Epithelial cell of proximal tubule (primary cell): Measurements from ENCODE around the gene PDE4D. TPM values are rescaled to one million over a fixed set of nuclear protein-coding genes. Genes with fewer than 3 reads are reported as not detected.

Source experiments
- DNase-seq: peaks from one replicate; pipeline ENCODE4 v3.0.0-alpha.2; 2011; ENCODE audit warnings: low read depth
- H3K4me3 ChIP-seq: 2 replicates; pipeline ENCODE4 v1.5.1; 2011; ENCODE audit warnings: low read depth, mild to moderate bottlenecking, low read length
- total RNA-seq: library from RNA; depleted of rRNA; stranded (reverse); fragments of >200 nt; gene quantifications from 2 replicates; pipeline ENCODE4 v1.2.3, GENCODE V29; 2015
- TF ChIP-seq, protein P1 (sequence below): conservative IDR thresholded peaks from 2 replicates; pipeline ENCODE4 v1.5.1; 2012; ENCODE audit warnings: low read depth, mild to moderate bottlenecking, low read length

Gene PDE4D
- total RNA-seq, 1 donor from 2014 or later: 18.4 TPM

DNA sequence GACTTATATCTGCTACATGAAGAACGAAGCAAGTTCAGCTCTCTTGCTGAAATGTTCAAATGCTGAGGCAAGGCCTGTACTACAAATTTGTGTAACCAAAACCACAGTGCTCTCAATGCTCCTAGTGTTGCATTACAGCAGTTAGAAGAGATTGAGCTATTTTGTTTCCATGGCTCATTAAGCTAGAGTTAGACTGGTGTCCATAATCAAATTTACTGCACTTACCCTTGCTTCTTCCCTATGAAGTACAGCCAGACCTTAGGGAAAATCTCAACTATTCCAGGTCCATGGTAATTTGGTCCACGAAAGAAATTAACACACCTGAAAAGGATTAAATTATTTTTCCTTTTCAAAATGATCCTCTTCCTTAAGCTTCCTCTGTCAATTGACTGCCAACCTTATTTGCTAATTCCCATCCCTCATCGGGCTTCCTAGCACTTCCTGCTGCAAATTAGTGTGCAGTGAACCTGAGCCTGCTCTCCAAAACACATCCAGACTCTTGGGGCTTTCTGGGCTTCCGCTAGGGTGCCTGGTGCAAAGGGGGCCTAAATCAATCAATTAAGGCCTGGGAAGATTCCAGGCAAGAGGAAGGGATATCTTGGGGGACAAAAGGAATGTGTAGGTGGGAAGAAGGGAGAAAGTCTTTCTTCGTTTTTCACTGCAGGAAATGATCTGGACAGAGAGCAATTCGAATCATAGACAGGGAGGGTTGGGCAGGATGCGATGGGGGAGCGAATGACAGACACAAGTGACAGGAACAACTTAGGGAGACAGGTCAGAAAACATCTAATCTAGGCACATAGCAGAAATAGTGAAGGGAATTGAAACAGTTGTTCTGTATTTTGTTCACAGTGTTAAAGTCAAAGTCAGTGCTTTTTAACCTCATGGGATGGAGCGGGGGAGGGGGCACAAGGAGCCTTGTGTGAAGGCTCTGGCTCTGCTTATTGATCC, 768.2 kb downstream of the PDE4D start:
- TF ChIP-seq, protein P1, sequence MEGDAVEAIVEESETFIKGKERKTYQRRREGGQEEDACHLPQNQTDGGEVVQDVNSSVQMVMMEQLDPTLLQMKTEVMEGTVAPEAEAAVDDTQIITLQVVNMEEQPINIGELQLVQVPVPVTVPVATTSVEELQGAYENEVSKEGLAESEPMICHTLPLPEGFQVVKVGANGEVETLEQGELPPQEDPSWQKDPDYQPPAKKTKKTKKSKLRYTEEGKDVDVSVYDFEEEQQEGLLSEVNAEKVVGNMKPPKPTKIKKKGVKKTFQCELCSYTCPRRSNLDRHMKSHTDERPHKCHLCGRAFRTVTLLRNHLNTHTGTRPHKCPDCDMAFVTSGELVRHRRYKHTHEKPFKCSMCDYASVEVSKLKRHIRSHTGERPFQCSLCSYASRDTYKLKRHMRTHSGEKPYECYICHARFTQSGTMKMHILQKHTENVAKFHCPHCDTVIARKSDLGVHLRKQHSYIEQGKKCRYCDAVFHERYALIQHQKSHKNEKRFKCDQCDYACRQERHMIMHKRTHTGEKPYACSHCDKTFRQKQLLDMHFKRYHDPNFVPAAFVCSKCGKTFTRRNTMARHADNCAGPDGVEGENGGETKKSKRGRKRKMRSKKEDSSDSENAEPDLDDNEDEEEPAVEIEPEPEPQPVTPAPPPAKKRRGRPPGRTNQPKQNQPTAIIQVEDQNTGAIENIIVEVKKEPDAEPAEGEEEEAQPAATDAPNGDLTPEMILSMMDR: no peak
- no peak overlapping the region for H3K4me3 ChIP-seq
- peak; percentile 19 for DNase-seq

GRCh38 chr5:59123595-59124561, 769.6 kb downstream of the PDE4D start:
- H3K4me3 ChIP-seq: no peak overlapping the region
- TF ChIP-seq, protein P1: no peak
- no peak for DNase-seq

- TF ChIP-seq, protein P1: no peak
- no peak overlapping the region for H3K4me3 ChIP-seq
- no peak for DNase-seq
Measured at GRCh38 chr5:59119480-59119879, 774.0 kb downstream of the PDE4D start.

DNA sequence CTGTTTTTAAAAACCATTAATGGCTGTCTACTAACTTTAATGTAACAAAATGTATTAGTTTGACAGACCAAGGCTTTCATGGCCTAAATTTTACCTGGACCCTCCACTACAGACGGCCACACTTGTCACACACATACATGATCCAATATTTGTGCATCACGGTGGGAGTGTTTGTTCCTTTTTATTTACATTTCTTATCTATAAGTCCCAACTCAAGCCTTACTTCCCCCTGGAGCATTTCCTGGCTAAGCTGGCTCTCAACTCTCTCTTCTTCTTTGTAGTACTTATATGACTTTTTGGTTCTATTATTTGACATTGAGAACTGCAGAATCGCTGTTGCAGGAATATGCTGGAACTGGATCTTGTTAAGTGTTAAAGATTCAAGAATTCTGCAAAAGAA, 776.2 kb downstream of the PDE4D start:
- H3K4me3 ChIP-seq: no peak overlapping the region
- DNase-seq: no peak
- TF ChIP-seq, protein P1: no peak

GRCh38 chr5:59116231-59116865, 777.2 kb downstream of the PDE4D start:
- no peak for DNase-seq
- TF ChIP-seq, protein P1: no peak
- no peak overlapping the region for H3K4me3 ChIP-seq

DNA sequence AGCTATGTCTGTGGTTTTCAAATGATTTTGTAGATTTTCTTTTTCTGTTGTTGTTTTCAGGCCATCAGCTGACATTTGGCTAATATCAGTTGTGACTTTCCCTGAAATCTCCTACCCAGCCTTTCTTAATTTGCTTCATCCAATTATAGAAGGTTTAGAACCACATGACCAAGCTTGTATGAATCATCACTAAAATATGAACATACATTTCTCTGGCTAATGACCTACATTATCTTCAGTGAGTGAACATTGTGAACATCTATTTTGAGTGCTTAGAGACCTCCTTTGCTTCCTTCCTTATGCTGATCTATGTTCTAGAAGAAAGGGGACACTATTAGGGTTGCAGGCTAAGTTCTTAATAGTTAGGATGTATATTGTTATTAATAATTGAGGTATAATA, 778.2 kb downstream of the PDE4D start:
- TF ChIP-seq, protein P1: no peak
- no peak for DNase-seq
- H3K4me3 ChIP-seq: no peak overlapping the region
